ENCODE results near the gene DMWD.

DNA sequence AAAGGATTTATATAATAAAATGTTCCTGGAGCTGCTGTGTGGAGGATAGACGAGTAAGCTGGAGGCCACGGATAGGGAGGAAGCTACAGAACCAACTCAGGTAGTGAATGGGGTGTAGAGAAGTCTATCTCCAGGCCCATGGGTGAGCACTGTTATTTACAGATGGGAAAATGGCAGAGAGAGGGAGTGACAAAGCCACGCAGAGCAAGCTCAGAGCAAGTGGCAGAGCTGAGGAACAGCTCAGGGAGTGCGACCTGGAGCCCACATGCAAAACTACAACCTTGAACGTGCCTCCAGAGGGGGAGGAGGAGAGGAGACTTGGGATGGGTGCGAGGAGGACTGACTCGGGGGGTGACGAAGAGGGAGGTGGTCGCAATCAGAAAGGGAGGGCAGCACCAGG, 35.9 kb upstream of the DMWD start:
- TF ChIP-seq, protein P1, sequence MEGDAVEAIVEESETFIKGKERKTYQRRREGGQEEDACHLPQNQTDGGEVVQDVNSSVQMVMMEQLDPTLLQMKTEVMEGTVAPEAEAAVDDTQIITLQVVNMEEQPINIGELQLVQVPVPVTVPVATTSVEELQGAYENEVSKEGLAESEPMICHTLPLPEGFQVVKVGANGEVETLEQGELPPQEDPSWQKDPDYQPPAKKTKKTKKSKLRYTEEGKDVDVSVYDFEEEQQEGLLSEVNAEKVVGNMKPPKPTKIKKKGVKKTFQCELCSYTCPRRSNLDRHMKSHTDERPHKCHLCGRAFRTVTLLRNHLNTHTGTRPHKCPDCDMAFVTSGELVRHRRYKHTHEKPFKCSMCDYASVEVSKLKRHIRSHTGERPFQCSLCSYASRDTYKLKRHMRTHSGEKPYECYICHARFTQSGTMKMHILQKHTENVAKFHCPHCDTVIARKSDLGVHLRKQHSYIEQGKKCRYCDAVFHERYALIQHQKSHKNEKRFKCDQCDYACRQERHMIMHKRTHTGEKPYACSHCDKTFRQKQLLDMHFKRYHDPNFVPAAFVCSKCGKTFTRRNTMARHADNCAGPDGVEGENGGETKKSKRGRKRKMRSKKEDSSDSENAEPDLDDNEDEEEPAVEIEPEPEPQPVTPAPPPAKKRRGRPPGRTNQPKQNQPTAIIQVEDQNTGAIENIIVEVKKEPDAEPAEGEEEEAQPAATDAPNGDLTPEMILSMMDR (IDR thresholded peaks at IDR 0.05), result no peak
- TF ChIP-seq EZH2 (IDR thresholded peaks at IDR 0.05; ENCODE audit: borderline replicate concordance, insufficient read depth, low read depth, low read length, poor library complexity, severe bottlenecking), result no peak
